ENCODE measurements around the gene TUB. TPM values are rescaled to one million over a fixed set of nuclear protein-coding genes. Genes with fewer than 3 reads are reported as not detected.

The TUB gene
- total RNA-seq, 1 experiment from 2014 or later, result 2.2 TPM

GRCh38 chr11:8063324-8063723, 17.7 kb upstream of the TUB start:
- intact Hi-C loops (cut with micrococcal nuclease; ENCODE audit: unreplicated experiment), result no loop called here
- no TSS peak for BruUV-seq (replicated peaks)
- H3K36me3 Mint-ChIP-seq (ENCODE audit: insufficient read depth, unreplicated experiment), result no peaks in the 10 kb centered on the region
- H3K4me3 Mint-ChIP-seq (ENCODE audit: low read depth, unreplicated experiment), result no peak overlapping the region
- no peak overlapping the region for H3K27ac Mint-ChIP-seq (ENCODE audit: unreplicated experiment)
- no peaks in the 10 kb centered on the region for H3K9me3 Mint-ChIP-seq (ENCODE audit: low read depth, unreplicated experiment)
- no peak for DNase-seq
- CTCF ChIA-PET, result no interaction called here
- peaks cover 1% of the 10 kb centered on the region for H3K4me1 Mint-ChIP-seq (ENCODE audit: low read depth, unreplicated experiment)
- peaks cover 75% of the 10 kb centered on the region for H3K27me3 Mint-ChIP-seq (ENCODE audit: unreplicated experiment)
- TF ChIP-seq CTCF (IDR thresholded peaks at IDR 0.05; ENCODE audit: unreplicated experiment), result no peak

GRCh38 chr11:8065031-8065430, 16.0 kb upstream of the TUB start:
- CTCF ChIA-PET, result no interaction called here
- H3K9me3 Mint-ChIP-seq (ENCODE audit: low read depth, unreplicated experiment), result no peaks in the 10 kb centered on the region
- H3K4me1 Mint-ChIP-seq (ENCODE audit: low read depth, unreplicated experiment), result peaks cover 10% of the 10 kb centered on the region
- intact Hi-C loops (cut with micrococcal nuclease; ENCODE audit: unreplicated experiment), result no loop called here
- no TSS peak for BruUV-seq (replicated peaks)
- DNase-seq, result no peak
- no peaks in the 10 kb centered on the region for H3K36me3 Mint-ChIP-seq (ENCODE audit: insufficient read depth, unreplicated experiment)
- peaks cover 78% of the 10 kb centered on the region for H3K27me3 Mint-ChIP-seq (ENCODE audit: unreplicated experiment)
- no peak overlapping the region for H3K4me3 Mint-ChIP-seq (ENCODE audit: low read depth, unreplicated experiment)
- TF ChIP-seq CTCF (IDR thresholded peaks at IDR 0.05; ENCODE audit: unreplicated experiment), result no peak
- no peak overlapping the region for H3K27ac Mint-ChIP-seq (ENCODE audit: unreplicated experiment)

- Mint-ChIP-seq H3K27ac (ENCODE audit: unreplicated experiment) (no peak overlapping the region), H3K4me1 (ENCODE audit: low read depth, unreplicated experiment) (peaks cover 10% of the 10 kb centered on the region), H3K9me3 (ENCODE audit: low read depth, unreplicated experiment) (no peaks in the 10 kb centered on the region), H3K4me3 (ENCODE audit: low read depth, unreplicated experiment) (no peak overlapping the region), H3K27me3 (ENCODE audit: unreplicated experiment) (peaks cover 82% of the 10 kb centered on the region), H3K36me3 (ENCODE audit: insufficient read depth, unreplicated experiment) (no peaks in the 10 kb centered on the region)
- TF ChIP-seq CTCF (IDR thresholded peaks at IDR 0.05; ENCODE audit: unreplicated experiment), result no peak
- CTCF ChIA-PET, result interaction anchor here (1.5 to 1.6 kb wide), 2 partner anchors 32 to 33 kb away, joined by 6 read pairs; no protein-coding TSS in a partner anchor
- no TSS peak for BruUV-seq (replicated peaks)
- intact Hi-C loops (cut with micrococcal nuclease; ENCODE audit: unreplicated experiment), result no loop called here
- no peak for DNase-seq
Observed at GRCh38 chr11:8066036-8066910, 14.7 kb upstream of the TUB start.

- CTCF ChIA-PET, result interaction anchor here (1.5 to 1.6 kb wide), 2 partner anchors 32 to 34 kb away, joined by 6 read pairs; no protein-coding TSS in a partner anchor
- Mint-ChIP-seq H3K27me3 (ENCODE audit: unreplicated experiment) (peaks cover 82% of the 10 kb centered on the region), H3K4me1 (ENCODE audit: low read depth, unreplicated experiment) (peaks cover 10% of the 10 kb centered on the region), H3K36me3 (ENCODE audit: insufficient read depth, unreplicated experiment) (no peaks in the 10 kb centered on the region), H3K9me3 (ENCODE audit: low read depth, unreplicated experiment) (no peaks in the 10 kb centered on the region), H3K27ac (ENCODE audit: unreplicated experiment) (no peak overlapping the region), H3K4me3 (ENCODE audit: low read depth, unreplicated experiment) (no peak overlapping the region)
- no peak for TF ChIP-seq CTCF (IDR thresholded peaks at IDR 0.05; ENCODE audit: unreplicated experiment)
- intact Hi-C loops (cut with micrococcal nuclease; ENCODE audit: unreplicated experiment), result no loop called here
- BruUV-seq (replicated peaks), result no TSS peak
- DNase-seq, result no peak
Observed at GRCh38 chr11:8066911-8067455, 14.0 kb upstream of the TUB start.

Measured in Calu3 (cell line).